HCT116 (cell line): ENCODE results near the gene CAVIN2. TPM values are rescaled to one million over a fixed set of nuclear protein-coding genes. Genes with fewer than 3 reads are reported as not detected.

ENCODE experiments used
- ATAC-seq: fragments of 200-7000 bp; cut with Tn5 transposase; 2 replicates; pipeline ENCODE4 v1.9.1; 2020; ENCODE audit warnings: mild to moderate bottlenecking, moderate library complexity
- BruUV-seq: library from RNA; stranded (reverse); fragments of 400-500 nt; replicated peaks from 2 replicates; lab custom pipeline; 2021; lab: Mats Ljungman, UMichigan
- CTCF ChIA-PET: fragments of 300-600 bp; sonication (Branson Sonifier 250); formaldehyde crosslinking; loops from one replicate; lab custom pipeline; 2021; ENCODE audit warnings: antibody characterized with exemption; lab: Charles Lee
- POLR2A ChIA-PET: fragments of 300-600, 350-600 bp; sonication (Branson Sonifier 250); formaldehyde crosslinking; loops from one replicate; lab custom pipeline; 2021; ENCODE audit warnings: antibody characterized with exemption; lab: Charles Lee
- RAD21 ChIA-PET, 2 experiments: fragments of 300-600 bp; sonication (Branson Sonifier 250); formaldehyde crosslinking; loops; one replicate each; lab custom pipeline; 2023; ENCODE audit warnings: low total read pairs in 2 of 2; ENCODE audit not compliant: uncharacterized antibody in 2 of 2, unreplicated experiment in 2 of 2, low non-redundant PET in 1 of 2; lab: Charles Lee
- DNase-seq: peaks from one replicate; pipeline ENCODE4 v3.0.0-alpha.2; 2010; ENCODE audit warnings: low read depth, low spot score
- H2AFZ ChIP-seq: fragments of 200-600 bp; shearing (Covaris generic), sonication (generic); 2 replicates; pipeline ENCODE4 v1.6.1; 2017; ENCODE audit warnings: low read depth, mixed run types, mixed read lengths, antibody characterized with exemption, low read length; ENCODE audit not compliant: poor library complexity, severe bottlenecking
- H3K27ac ChIP-seq: 2 replicates; pipeline ENCODE4 v1.5.1; 2012; ENCODE audit warnings: low read depth, low read length
- H3K27me3 ChIP-seq: fragments of 200-600 bp; sonication (generic); 2 replicates; pipeline ENCODE4 v1.6.1; 2016; ENCODE audit warnings: mixed run types, low read length, mixed read lengths; ENCODE audit not compliant: insufficient read depth
- H3K36me3 ChIP-seq, 2 experiments: fragments of 200-500 bp in 1 of 2; fragments of 200-600 bp in 1 of 2; sonication (Bioruptor generic) in 1 of 2; sonication (generic) in 1 of 2; 2 replicates each; pipeline versions ENCODE4 v1.5.1 to v1.6.1; 2014 to 2016; ENCODE audit warnings: low read length in 2 of 2, inconsistent platforms in 1 of 2, mixed read lengths in 1 of 2, mixed run types in 1 of 2; ENCODE audit not compliant: insufficient read depth in 2 of 2, control insufficient read depth in 1 of 2
- H3K4me1 ChIP-seq, 2 experiments: fragments of 200-600 bp in 1 of 2; sonication (generic) in 1 of 2; 2 replicates each; pipeline versions ENCODE4 v1.5.1 to v1.6.1; 2012 to 2017; ENCODE audit warnings: low read length in 2 of 2, inconsistent platforms in 1 of 2, mild to moderate bottlenecking in 1 of 2, mixed read lengths in 1 of 2, mixed run types in 1 of 2, moderate library complexity in 1 of 2; ENCODE audit not compliant: insufficient read depth in 2 of 2, control insufficient read depth in 1 of 2
- H3K4me2 ChIP-seq: fragments of 200-600 bp; sonication (generic); 2 replicates; pipeline ENCODE4 v1.6.1; 2017; ENCODE audit warnings: mixed run types, low read length, mixed read lengths
- H3K4me3 ChIP-seq, 2 experiments: fragments of 200-600 bp in 1 of 2; sonication (generic) in 1 of 2; replicated peaks in 1 of 2; 2 replicates each; pipeline ENCODE4 v1.5.1; 2011 to 2016; ENCODE audit warnings: low read length in 2 of 2, control low read depth in 1 of 2, low read depth in 1 of 2, mild to moderate bottlenecking in 1 of 2, mixed read lengths in 1 of 2, mixed run types in 1 of 2
- H3K79me2 ChIP-seq: fragments of 200-600 bp; sonication (generic); 2 replicates; pipeline ENCODE4 v1.6.1; 2017; ENCODE audit warnings: mild to moderate bottlenecking, mixed run types, low read length, moderate library complexity, mixed read lengths; ENCODE audit not compliant: insufficient read depth
- H3K9ac ChIP-seq: fragments of 200-600 bp; sonication (generic); 2 replicates; pipeline ENCODE4 v1.6.1; 2016; ENCODE audit warnings: low read length, mixed read lengths
- H3K9me2 ChIP-seq: fragments of 200-600 bp; sonication (generic), shearing (Covaris generic); 2 replicates; pipeline ENCODE4 v1.6.1; 2017; ENCODE audit warnings: mixed run types, mild to moderate bottlenecking, moderate library complexity; ENCODE audit not compliant: insufficient read depth
- H3K9me3 ChIP-seq, 2 experiments: fragments of 200-500 bp in 1 of 2; fragments of 200-600 bp in 1 of 2; sonication (Bioruptor generic) in 1 of 2; sonication (generic) in 1 of 2; 2 replicates each; pipeline ENCODE4 v1.6.1; 2014 to 2017; ENCODE audit warnings: low read length in 2 of 2, mixed read lengths in 2 of 2, inconsistent platforms in 1 of 2, low read depth in 1 of 2, mild to moderate bottlenecking in 1 of 2, mixed run types in 1 of 2, moderate library complexity in 1 of 2; ENCODE audit not compliant: control insufficient read depth in 1 of 2, insufficient read depth in 1 of 2
- H4K20me1 ChIP-seq: fragments of 200-600 bp; sonication (generic), shearing (Covaris generic); 2 replicates; pipeline ENCODE4 v1.6.1; 2017; ENCODE audit warnings: mixed run types, mild to moderate bottlenecking, moderate library complexity; ENCODE audit not compliant: insufficient read depth
- ATF3 ChIP-seq: IDR thresholded peaks from 2 replicates; pipeline ENCODE4 v1.6.1; 2012
- CTCF ChIP-seq, 3 experiments: fragments of 200-600 bp in 1 of 3; sonication (generic) in 1 of 3; IDR thresholded peaks in 2 of 3; conservative IDR thresholded peaks in 1 of 3; 2 replicates each; pipeline ENCODE4 v1.5.1; 2012 to 2017; ENCODE audit warnings: low read depth in 2 of 3, low read length in 2 of 3, antibody characterized with exemption in 1 of 3, borderline replicate concordance in 1 of 3, control low read depth in 1 of 3, mild to moderate bottlenecking in 1 of 3, mixed read lengths in 1 of 3, mixed run types in 1 of 3, moderate library complexity in 1 of 3; ENCODE audit not compliant: insufficient read depth in 1 of 3
- EGR1 ChIP-seq: IDR thresholded peaks from 2 replicates; pipeline ENCODE4 v1.6.1; 2012; ENCODE audit warnings: low read depth
- ELF1 ChIP-seq: IDR thresholded peaks from 2 replicates; pipeline ENCODE4 v1.6.1; 2012; ENCODE audit warnings: low read depth, borderline replicate concordance
- EZH2phosphoT487 ChIP-seq: fragments of 200-600 bp; IDR thresholded peaks from 2 replicates; pipeline ENCODE4 v1.6.1; 2018; ENCODE audit warnings: antibody characterized with exemption, borderline replicate concordance
- SRF ChIP-seq: IDR thresholded peaks from 2 replicates; pipeline ENCODE4 v1.6.1; 2012; ENCODE audit warnings: low read depth
- YY1 ChIP-seq: IDR thresholded peaks from 2 replicates; pipeline ENCODE4 v1.6.1; 2011; ENCODE audit warnings: low read length, low read depth, moderate library complexity, mild to moderate bottlenecking; ENCODE audit not compliant: insufficient replicate concordance; ENCODE audit errors: extremely low read depth
- ZBTB33 ChIP-seq: IDR thresholded peaks from 2 replicates; pipeline ENCODE4 v1.6.1; 2011; ENCODE audit warnings: mild to moderate bottlenecking, low read length, moderate library complexity; ENCODE audit not compliant: insufficient replicate concordance; ENCODE audit errors: extremely low read depth
- ZFX ChIP-seq: fragments of 450-650 bp; IDR thresholded peaks from 2 replicates; pipeline ENCODE4 v1.6.1; 2017
- intact Hi-C: fragments of 100-400 bp; cut with micrococcal nuclease; formaldehyde crosslinking; loops from 2 replicates; pipeline ENCODE4 v1.10.0; 2022
- total RNA-seq: library from RNA; stranded (reverse); gene quantifications from one replicate; pipeline ENCODE4 v1.2.1, GENCODE V29; 2021; ENCODE audit not compliant: unreplicated experiment

The CAVIN2 gene
- total RNA-seq, 1 experiment from 2014 or later, result 0.27 TPM

DNA sequence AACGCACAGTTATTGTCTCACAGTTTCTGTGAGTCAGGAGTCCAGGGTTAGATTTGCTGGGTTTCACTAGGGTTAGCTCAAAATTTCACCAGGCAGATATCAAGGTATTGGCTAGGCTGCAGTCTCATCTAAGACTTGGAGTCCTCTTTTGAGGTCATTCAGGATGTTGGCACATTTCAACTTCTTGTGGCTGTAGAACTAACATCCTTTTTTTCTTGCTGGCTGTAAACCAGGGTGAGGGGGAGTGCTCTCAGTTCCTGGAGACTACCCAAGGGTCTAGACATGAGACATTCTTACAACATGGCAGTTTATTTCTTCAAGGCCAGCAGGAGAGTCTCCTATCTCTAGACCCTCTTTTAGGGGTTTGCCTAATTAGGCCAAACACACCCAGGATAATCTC lies 12.8 kb upstream of the CAVIN2 start:
- intact Hi-C loops, result no loop called here
- Histone ChIP-seq H3K4me2 (no peak overlapping the region), H3K9me2 (no peaks in the 10 kb centered on the region), H3K36me3 (no peaks in the 10 kb centered on the region), H3K27ac (no peak overlapping the region), H4K20me1 (no peaks in the 10 kb centered on the region), H3K4me1 (peaks cover 6 to 12% of the 10 kb centered on the region in 2 experiments; a peak in 3 of 4 replicates), H3K9me3 (no peaks in the 10 kb centered on the region), H2AFZ (no peak overlapping the region), H3K9ac (no peak overlapping the region), H3K27me3 (no peaks in the 10 kb centered on the region), H3K79me2 (no peaks in the 10 kb centered on the region), H3K4me3 (no peak overlapping the region)
- no peak for ATAC-seq
- RAD21 ChIA-PET, result no interaction called here
- no peak for DNase-seq
- TF ChIP-seq ELF1 (no peak), CTCF (IDR thresholded peaks at IDR 0.05 in 2 of 3, conservative IDR thresholded peaks at IDR 0.05 in 1 of 3; ENCODE audit: borderline replicate concordance in 1 of 3, insufficient read depth in 1 of 3, low read depth in 2 of 3, low read length in 2 of 3) (no peak), ZBTB33 (no peak)
- CTCF ChIA-PET, result interaction anchor here (1.2 kb wide), 1 partner anchor 11 kb away, joined by 4 read pairs; no protein-coding TSS in a partner anchor
- POLR2A ChIA-PET, result no interaction called here
- no TSS peak for BruUV-seq

- intact Hi-C loops, result no loop called here
- Histone ChIP-seq H3K79me2 (no peaks in the 10 kb centered on the region), H3K9me3 (no peaks in the 10 kb centered on the region), H3K27ac (no peak overlapping the region), H2AFZ (peak overlapping the region; percentile 38), H3K4me2 (no peak overlapping the region), H3K9me2 (no peaks in the 10 kb centered on the region), H3K4me1 (peaks cover 0 to 7% of the 10 kb centered on the region in 2 experiments; a peak in 1 of 4 replicates), H3K9ac (no peak overlapping the region), H3K27me3 (no peaks in the 10 kb centered on the region), H4K20me1 (no peaks in the 10 kb centered on the region), H3K4me3 (no peak overlapping the region), H3K36me3 (no peaks in the 10 kb centered on the region)
- no peak for TF ChIP-seq EZH2phosphoT487
- no peak for TF ChIP-seq EGR1
- no peak for TF ChIP-seq ZBTB33
- no peak for TF ChIP-seq SRF
- TF ChIP-seq ZFX, result no peak
- TF ChIP-seq YY1, result no peak
- no peak for TF ChIP-seq ATF3
- no peak for DNase-seq
- BruUV-seq, result no TSS peak
- ChIA-PET POLR2A (no interaction called here), CTCF (interaction anchor here (0.7 kb wide), 1 partner anchor 13 kb away, joined by 5 read pairs; no protein-coding TSS in a partner anchor), RAD21 (no interaction called here)
- ATAC-seq, result no peak
Observed at GRCh38 chr2:191857886-191858285, 11.0 kb upstream of the CAVIN2 start.
